MM.1S (cell line): Measurements from ENCODE around the gene IZUMO1.
A peak's percentile ranks its signal among the peaks of the same experiment; 100 is the strongest.

ENCODE experiments used
- DNase-seq: peaks from one replicate; pipeline ENCODE4 v3.0.0-alpha.2; 2015
- H2AFZ ChIP-seq: fragments of 300-600 bp; sonication (generic); 2 replicates; pipeline ENCODE4 v1.6.0; 2016; ENCODE audit warnings: antibody characterized with exemption, low read length
- H3F3A ChIP-seq: fragments of 300-600 bp; sonication (generic); 2 replicates; pipeline ENCODE4 v1.6.1; 2016; ENCODE audit warnings: mild to moderate bottlenecking, antibody characterized with exemption, low read length, moderate library complexity, mixed read lengths; ENCODE audit not compliant: insufficient read depth
- H3K27ac ChIP-seq: fragments of 300-600 bp; sonication (generic); 2 replicates; pipeline ENCODE4 v1.5.1; 2016; ENCODE audit warnings: mild to moderate bottlenecking, low read length
- H3K27me3 ChIP-seq: fragments of 300-600 bp; sonication (generic); replicated peaks from 2 replicates; pipeline ENCODE4 v1.6.0; 2016; ENCODE audit warnings: low read length; ENCODE audit not compliant: insufficient read depth
- H3K36me3 ChIP-seq: fragments of 300-600 bp; sonication (generic); replicated peaks from 2 replicates; pipeline ENCODE4 v1.6.1; 2016; ENCODE audit warnings: mild to moderate bottlenecking, low read length, mixed read lengths; ENCODE audit not compliant: insufficient read depth
- H3K4me1 ChIP-seq: fragments of 300-600 bp; sonication (generic); 2 replicates; pipeline ENCODE4 v1.6.1; 2016; ENCODE audit warnings: low read length, mixed read lengths
- H3K4me2 ChIP-seq: fragments of 300-600 bp; sonication (generic); 2 replicates; pipeline ENCODE4 v1.6.0; 2016; ENCODE audit warnings: low read depth, low read length
- H3K4me3 ChIP-seq: fragments of 300-600 bp; sonication (generic); 2 replicates; pipeline ENCODE4 v1.5.1; 2016; ENCODE audit warnings: low read length, mixed read lengths
- H3K79me2 ChIP-seq: fragments of 300-600 bp; sonication (generic); 2 replicates; pipeline ENCODE4 v1.6.1; 2016; ENCODE audit warnings: mixed run types, low read length, mixed read lengths
- H3K9ac ChIP-seq: fragments of 300-600 bp; sonication (generic); 2 replicates; pipeline ENCODE4 v1.6.1; 2016; ENCODE audit warnings: low read length, mixed read lengths
- H3K9me2 ChIP-seq: fragments of 300-600 bp; sonication (generic); replicated peaks from 2 replicates; pipeline ENCODE4 v1.6.1; 2016; ENCODE audit warnings: mild to moderate bottlenecking, low read length, mixed read lengths; ENCODE audit not compliant: insufficient read depth
- H3K9me3 ChIP-seq: fragments of 300-600 bp; sonication (generic); replicated peaks from 2 replicates; pipeline ENCODE4 v1.6.1; 2016; ENCODE audit warnings: mild to moderate bottlenecking, low read length, mixed read lengths; ENCODE audit not compliant: insufficient read depth
- H4K20me1 ChIP-seq: fragments of 300-600 bp; sonication (generic); 2 replicates; pipeline ENCODE4 v1.6.1; 2016; ENCODE audit warnings: mild to moderate bottlenecking, low read length, moderate library complexity, mixed read lengths; ENCODE audit not compliant: insufficient read depth
- CTCF ChIP-seq: fragments of 300-600 bp; sonication (generic); IDR thresholded peaks from 2 replicates; pipeline ENCODE4 v1.5.1; 2016; ENCODE audit warnings: antibody characterized with exemption, low read length, mixed read lengths
- EZH2 ChIP-seq: fragments of 300-600 bp; sonication (generic); optimal IDR thresholded peaks from 2 replicates; pipeline ENCODE3; 2017; ENCODE audit warnings: low read depth, mild to moderate bottlenecking, antibody characterized with exemption, low read length, mixed read lengths
- EZH2phosphoT487 ChIP-seq: fragments of 300-600 bp; sonication (generic); IDR thresholded peaks from 2 replicates; pipeline ENCODE4 v1.6.1; 2018; ENCODE audit warnings: antibody characterized with exemption, low read length

IZUMO1 gene

GRCh38 chr19:48738557-48739403 is 7.9 kb downstream of the IZUMO1 start:
- no peaks in the 10 kb centered on the region for H4K20me1 ChIP-seq
- peak; percentile 26 for DNase-seq
- H3K27ac ChIP-seq, result no peak overlapping the region
- no peak overlapping the region for H3K9ac ChIP-seq
- TF ChIP-seq CTCF (no peak), EZH2 (no peak), EZH2phosphoT487 (no peak)
- H3K4me3 ChIP-seq, result no peak overlapping the region
- H3K4me2 ChIP-seq, result no peak overlapping the region
- no peaks in the 10 kb centered on the region for H3F3A ChIP-seq
- peaks cover 62% of the 10 kb centered on the region for H3K27me3 ChIP-seq
- no peaks in the 10 kb centered on the region for H3K79me2 ChIP-seq
- H3K9me3 ChIP-seq, result no peaks in the 10 kb centered on the region
- no peaks in the 10 kb centered on the region for H3K36me3 ChIP-seq
- no peaks in the 10 kb centered on the region for H3K4me1 ChIP-seq
- H3K9me2 ChIP-seq, result no peaks in the 10 kb centered on the region
- no peak overlapping the region for H2AFZ ChIP-seq

- Histone ChIP-seq H3K9me3 (no peaks in the 10 kb centered on the region), H3K27me3 (peaks cover 70% of the 10 kb centered on the region), H3K9ac (no peak overlapping the region), H3F3A (no peaks in the 10 kb centered on the region), H3K4me2 (no peak overlapping the region), H4K20me1 (no peaks in the 10 kb centered on the region), H2AFZ (no peak overlapping the region), H3K27ac (no peak overlapping the region), H3K9me2 (no peaks in the 10 kb centered on the region), H3K36me3 (no peaks in the 10 kb centered on the region), H3K79me2 (no peaks in the 10 kb centered on the region), H3K4me1 (no peaks in the 10 kb centered on the region), H3K4me3 (no peak overlapping the region)
- no peak for DNase-seq
- TF ChIP-seq EZH2phosphoT487, result no peak
- no peak for TF ChIP-seq CTCF
- TF ChIP-seq EZH2, result no peak
Measured at GRCh38 chr19:48737360-48737998, 9.2 kb downstream of the IZUMO1 start.

GRCh38 chr19:48735031-48735615 is 11.6 kb downstream of the IZUMO1 start:
- no peaks in the 10 kb centered on the region for H3K4me1 ChIP-seq
- no peak overlapping the region for H2AFZ ChIP-seq
- no peaks in the 10 kb centered on the region for H3K9me3 ChIP-seq
- H3K9ac ChIP-seq, result no peak overlapping the region
- peaks cover 73% of the 10 kb centered on the region for H3K27me3 ChIP-seq
- no peaks in the 10 kb centered on the region for H3K9me2 ChIP-seq
- no peaks in the 10 kb centered on the region for H4K20me1 ChIP-seq
- no peak for DNase-seq
- no peak overlapping the region for H3K4me2 ChIP-seq
- H3K79me2 ChIP-seq, result no peaks in the 10 kb centered on the region
- no peak overlapping the region for H3K27ac ChIP-seq
- H3K4me3 ChIP-seq, result no peak overlapping the region
- no peaks in the 10 kb centered on the region for H3K36me3 ChIP-seq
- no peak for TF ChIP-seq EZH2
- no peak for TF ChIP-seq CTCF
- no peak for TF ChIP-seq EZH2phosphoT487
- no peaks in the 10 kb centered on the region for H3F3A ChIP-seq
